Transverse colon (tissue), 4 donors: ENCODE measurements around the gene TRAIP.

Experiments
- POLR2A ChIP-seq: fragments of 450-650 bp; IDR thresholded peaks from one replicate; pipeline ENCODE4 v1.6.1; 2016; ENCODE audit warnings: antibody characterized with exemption, mild to moderate bottlenecking, moderate library complexity
- POLR2AphosphoS5 ChIP-seq, 3 donors: sonication (generic); formaldehyde crosslinking; IDR thresholded peaks; one replicate each; pipeline ENCODE4 v1.6.1; 2016; ENCODE audit warnings: antibody characterized with exemption in 3 of 3
- TF ChIP-seq, protein P1 (sequence below), 5 experiments: fragments of 200-600 bp in 3 of 5; fragments of 450-650 bp in 2 of 5; sonication (generic) in 3 of 5; IDR thresholded peaks; 1 replicate in 2 of 5; 2 replicates in 3 of 5; pipeline ENCODE4 v1.5.1; 2016 to 2017; ENCODE audit warnings: antibody characterized with exemption in 5 of 5, inconsistent platforms in 3 of 5, mild to moderate bottlenecking in 2 of 5, moderate library complexity in 1 of 5

DNA sequence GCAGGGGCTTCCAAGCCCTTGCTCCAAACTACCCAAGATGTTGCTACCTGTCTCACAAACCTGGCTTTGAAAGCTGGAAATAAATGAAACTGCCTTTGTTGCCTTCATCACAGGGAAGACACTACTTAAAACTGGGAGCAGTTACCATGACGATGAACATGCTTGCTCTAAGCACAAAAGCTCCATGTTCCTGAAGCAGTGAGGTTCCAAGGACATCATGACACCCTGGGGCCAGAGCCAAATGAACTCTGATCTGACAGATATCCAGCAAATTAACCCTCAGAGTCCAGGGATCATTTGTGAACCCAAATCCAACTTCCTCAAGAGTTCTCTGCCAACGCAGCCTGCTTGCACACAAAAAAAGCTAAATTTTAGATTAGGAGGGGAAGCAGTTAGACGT is 10.7 kb downstream of the TRAIP start:
- TF ChIP-seq, protein P1, sequence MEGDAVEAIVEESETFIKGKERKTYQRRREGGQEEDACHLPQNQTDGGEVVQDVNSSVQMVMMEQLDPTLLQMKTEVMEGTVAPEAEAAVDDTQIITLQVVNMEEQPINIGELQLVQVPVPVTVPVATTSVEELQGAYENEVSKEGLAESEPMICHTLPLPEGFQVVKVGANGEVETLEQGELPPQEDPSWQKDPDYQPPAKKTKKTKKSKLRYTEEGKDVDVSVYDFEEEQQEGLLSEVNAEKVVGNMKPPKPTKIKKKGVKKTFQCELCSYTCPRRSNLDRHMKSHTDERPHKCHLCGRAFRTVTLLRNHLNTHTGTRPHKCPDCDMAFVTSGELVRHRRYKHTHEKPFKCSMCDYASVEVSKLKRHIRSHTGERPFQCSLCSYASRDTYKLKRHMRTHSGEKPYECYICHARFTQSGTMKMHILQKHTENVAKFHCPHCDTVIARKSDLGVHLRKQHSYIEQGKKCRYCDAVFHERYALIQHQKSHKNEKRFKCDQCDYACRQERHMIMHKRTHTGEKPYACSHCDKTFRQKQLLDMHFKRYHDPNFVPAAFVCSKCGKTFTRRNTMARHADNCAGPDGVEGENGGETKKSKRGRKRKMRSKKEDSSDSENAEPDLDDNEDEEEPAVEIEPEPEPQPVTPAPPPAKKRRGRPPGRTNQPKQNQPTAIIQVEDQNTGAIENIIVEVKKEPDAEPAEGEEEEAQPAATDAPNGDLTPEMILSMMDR (IDR thresholded peaks at IDR 0.05) = no peak
- TF ChIP-seq POLR2AphosphoS5 (IDR thresholded peaks at IDR 0.05) = no peak
- TF ChIP-seq POLR2A = no peak
